NCI-H2107 treated with DMSO at 0.1 percent for 48 hours (cell line): ENCODE data around the gene CPED1.
"Not testable (repeated sequence)": the region's sequence is repeated elsewhere in the genome, so short reads cannot be mapped to it uniquely, and the experiment has no call there.

Experiments
- DNase-seq: peaks from one replicate; lab custom pipeline; 2025; ENCODE audit not compliant: unreplicated experiment; lab: John Stamatoyannopoulos, UW

CPED1 gene

DNA sequence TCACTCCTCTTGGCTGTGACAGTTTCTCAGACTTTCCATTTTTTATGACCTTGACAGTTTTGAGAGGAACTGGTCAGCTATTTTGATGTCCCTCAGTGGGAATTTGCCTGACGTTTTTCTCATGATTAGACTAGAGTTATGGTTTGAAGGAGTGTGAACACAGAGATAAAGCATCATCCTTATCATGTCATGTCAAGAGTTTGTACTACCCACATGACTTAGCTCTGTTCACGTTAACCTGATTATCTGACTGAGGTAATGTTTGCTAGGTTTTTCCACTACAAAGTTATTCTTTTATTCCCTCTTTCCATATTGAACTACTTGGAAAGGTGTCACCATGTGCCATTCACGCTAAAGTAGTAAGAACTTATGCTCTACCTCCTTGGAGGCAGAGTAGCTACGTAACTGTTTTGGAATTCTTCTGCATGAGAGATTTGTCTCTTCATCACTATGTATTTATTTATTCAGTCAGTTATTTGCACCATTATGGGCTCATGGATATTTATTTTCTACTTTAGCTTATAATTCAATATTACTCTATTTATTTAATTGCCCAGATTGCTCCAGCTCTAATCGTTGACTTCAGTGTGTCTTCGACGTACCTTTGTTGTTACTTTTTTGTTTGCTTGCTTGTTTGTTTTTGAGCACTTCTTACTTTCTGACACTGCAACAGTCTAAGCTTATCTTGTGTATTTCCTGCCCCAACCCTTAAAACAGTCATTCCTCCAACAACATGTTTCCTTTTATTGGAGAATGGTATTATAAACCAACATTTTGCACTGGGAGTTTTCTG lies 50.4 kb downstream of the CPED1 start:
- DNase-seq = no peak

DNA sequence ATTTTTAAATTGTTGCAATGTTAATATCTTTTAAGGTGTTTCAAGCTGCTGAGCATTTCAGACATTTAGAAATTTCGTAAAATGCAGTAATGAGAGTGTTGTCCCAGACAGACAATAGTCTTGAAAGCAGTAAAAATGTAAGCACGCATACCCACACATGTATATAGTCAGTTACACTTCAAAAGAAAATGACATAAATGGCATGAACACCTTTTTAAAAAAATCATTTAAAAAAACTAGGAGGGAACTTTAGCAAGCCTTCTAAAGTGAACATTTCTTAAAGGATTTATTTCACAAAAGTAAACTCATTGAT lies 51.0 kb downstream of the CPED1 start:
- no peak for DNase-seq

DNA sequence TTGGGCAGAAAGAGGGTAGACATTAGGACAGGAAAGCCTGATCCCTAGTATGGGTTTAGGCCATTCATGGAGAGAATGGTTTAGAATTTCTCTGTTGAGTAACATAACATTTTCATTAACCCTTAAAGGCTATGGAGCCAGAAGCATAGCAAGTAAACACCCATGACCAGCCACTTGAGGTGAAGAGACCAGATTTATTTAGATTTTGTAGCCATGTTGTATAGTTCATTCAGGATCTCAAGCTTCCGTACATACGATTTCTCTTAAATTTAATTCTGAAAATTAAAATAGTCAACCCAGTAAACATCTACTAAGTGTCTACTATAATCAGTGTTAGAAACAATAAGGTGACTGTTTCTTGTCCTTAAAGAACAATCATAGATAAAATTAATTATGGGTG lies 51.5 kb downstream of the CPED1 start:
- DNase-seq = no peak

DNA sequence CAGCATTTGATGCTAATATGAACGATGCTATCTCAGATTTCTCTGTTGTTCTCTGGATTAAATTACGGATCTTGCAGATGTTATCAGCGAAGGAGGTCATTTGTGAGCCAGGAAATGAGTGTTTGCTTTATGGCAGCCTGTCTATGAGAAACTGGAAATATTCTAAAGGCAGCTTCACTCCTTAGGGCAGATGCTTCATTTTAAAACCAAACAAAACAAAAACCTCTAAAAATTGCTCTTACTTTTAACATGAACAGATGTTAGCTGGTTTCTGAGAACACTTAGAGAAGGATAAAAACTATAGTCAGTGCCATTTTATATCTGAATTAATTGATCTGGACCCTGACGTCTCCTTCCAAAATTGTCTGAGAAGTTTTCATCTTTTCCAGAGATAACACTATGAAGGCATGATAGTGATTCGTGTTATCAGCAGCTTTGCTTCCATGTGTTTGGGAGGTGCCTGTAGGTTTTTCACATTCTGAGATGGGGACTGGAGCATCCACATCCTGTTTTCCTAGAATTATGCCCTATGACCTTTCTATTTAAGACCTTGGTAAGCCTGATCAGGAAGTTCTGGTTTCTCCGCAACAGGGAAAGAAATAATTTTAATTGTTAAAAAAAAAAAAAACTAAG lies 53.1 kb downstream of the CPED1 start:
- no peak for DNase-seq

DNA sequence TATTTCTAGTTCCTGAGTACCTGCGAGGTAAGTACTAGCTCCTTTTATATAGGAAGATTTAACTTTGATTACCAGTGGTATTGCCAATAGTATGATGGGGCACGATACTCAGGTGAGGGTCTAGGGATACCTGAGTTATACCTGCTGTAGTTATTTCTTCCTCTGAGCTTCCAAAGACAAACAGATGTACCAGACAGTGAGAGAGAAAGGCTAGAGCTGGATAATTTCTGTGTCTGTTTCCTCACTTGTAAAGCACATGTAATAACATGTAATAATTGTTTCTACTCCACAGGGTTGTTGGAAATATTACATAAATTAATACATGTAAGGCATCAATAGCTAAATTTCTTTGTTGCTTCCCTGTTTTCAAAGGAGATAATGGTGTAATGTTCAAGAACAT lies 53.7 kb downstream of the CPED1 start:
- DNase-seq = no peak

DNA sequence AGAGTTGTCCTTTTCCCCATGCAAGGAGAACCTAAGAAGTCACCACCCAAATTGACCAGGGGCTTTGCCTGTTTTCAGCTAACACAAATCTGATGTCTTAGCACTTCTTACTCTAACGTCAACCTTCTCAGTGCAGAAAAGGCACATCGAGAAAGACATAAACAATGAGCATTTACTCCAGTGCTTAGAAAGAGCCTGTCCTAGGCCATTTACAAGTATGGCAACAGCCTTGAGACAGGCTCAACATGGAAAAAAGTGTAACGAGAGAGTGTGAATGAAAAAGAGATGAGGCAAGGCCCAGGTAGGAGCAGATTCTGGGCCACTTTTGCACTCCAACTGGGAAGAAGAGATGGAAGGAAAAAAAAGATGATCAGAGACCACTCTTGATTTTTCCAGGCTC lies 54.4 kb downstream of the CPED1 start:
- DNase-seq = no peak

DNA sequence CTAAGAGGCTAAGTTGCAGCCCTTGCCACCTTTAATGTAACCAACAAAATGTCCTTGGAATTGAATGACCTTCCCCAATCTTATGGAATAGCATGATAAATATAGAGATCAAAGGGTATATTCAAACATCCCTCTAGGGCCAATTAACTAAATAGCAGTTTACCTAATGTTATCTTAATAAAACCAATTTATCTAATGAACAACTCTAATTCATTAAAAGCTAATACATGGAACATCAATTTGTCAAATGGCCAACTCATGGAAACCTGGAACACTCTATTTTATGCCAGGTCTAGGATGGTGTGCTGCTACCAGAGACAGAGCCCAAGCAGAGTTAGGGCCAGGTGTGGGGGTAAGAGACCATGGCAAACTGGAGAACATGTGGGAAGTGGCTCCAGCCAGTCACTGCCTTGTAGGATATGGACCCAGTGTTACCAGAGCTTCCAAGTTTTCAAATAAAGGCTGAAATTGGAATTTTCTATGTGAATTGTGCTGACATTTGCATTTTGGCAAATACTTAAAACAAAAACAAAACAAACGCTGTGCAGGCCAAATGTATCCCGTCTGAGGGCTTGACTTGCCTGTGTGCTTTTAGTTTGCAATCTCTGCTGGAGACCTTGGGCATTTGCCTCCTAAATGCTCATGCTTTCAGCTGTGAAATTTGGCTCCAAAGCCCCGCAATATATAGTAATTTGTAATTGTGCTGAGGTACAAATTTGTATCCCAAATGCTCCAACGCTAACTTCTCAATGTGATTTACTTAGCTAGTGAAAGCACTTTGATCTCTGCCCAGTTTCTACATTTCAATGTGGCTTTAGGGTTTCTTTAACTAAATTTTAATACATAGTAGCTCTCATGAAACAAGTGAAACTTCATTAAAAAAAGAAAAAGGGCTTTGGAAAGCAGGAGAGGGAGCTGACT lies 55.1 kb downstream of the CPED1 start:
- DNase-seq = no peak

DNA sequence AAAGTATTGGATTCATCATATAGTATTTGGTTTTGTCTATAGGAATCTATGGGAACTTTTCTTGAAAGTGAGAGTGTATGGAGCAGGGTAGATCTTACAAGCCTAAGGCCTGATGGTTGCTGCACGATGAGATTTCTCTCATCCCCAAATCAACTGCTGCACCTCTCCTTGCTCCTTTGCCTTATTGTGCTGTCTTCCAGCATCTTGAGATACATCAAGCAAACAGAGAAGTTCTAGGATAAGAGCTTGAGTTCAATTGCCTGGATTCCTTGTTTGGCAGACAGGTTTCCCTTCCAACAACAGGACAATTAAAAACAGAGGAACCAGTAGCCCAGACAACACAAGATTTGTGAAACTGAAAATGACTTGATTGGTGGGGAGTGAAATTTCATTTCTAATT lies 56.6 kb downstream of the CPED1 start:
- DNase-seq = no peak

DNA sequence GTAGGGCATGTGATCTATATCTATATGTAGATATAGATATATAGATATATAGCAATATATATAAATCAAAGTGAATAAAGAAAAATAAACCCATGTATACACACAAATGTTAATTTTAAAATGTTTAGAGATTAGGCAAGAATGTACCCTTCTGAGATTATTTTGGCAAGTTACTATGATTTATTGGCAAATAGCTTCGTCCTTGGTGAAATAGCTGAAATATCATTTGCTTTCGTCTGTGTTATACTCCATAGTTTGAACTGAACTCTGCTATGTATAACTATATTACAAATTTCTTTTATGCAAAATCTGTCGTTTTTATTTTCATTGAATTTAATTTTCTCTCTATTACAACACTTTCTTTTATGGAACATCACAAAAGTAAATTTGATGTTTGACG lies 57.5 kb downstream of the CPED1 start:
- DNase-seq = no peak

DNA sequence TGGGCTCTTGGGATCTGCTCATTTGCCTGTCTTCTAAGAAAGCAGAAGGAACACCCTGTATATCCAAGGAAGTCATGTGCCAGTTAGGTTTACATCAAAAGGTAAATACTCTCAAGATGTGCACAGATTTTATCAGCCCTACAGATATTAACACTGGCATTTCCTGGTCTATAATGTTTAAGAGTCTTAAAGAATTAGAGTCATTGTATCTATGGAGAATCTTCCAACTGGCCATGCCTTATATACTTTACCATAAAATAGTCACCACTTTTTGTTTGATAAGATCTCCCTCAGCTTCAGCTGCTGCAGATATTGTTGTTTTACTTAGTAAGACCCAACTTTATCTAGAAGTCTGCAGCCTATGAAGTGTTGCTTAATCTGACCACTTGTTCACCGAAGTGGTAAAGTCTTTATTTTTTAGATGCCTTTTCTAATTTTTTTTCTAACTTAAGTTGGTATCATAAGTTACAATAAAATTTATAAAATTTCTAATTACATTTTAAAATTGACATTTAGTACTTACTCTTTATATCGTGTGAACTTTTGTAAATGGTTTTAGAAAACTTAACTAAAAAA lies 58.5 kb downstream of the CPED1 start:
- DNase-seq = no peak

DNA sequence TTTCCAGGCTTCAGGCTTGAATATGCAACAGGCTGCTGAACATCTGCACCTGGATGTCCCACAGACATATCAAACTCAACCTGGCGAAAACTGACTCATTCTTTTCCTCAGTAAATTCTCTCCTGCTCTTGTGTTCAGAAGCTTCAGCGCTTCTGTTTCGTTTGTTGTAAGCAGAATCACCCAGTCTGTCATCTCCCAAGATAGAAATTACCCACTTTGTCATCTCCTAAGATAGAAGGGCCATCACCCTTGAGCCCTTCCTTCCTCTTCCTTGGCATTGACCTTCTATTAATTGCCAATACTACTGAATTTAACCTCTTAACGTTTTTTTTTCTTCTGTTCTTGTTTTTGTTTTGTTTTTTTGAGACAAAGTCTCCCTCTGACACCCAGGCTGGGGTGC lies 59.7 kb downstream of the CPED1 start:
- DNase-seq = no peak

DNA sequence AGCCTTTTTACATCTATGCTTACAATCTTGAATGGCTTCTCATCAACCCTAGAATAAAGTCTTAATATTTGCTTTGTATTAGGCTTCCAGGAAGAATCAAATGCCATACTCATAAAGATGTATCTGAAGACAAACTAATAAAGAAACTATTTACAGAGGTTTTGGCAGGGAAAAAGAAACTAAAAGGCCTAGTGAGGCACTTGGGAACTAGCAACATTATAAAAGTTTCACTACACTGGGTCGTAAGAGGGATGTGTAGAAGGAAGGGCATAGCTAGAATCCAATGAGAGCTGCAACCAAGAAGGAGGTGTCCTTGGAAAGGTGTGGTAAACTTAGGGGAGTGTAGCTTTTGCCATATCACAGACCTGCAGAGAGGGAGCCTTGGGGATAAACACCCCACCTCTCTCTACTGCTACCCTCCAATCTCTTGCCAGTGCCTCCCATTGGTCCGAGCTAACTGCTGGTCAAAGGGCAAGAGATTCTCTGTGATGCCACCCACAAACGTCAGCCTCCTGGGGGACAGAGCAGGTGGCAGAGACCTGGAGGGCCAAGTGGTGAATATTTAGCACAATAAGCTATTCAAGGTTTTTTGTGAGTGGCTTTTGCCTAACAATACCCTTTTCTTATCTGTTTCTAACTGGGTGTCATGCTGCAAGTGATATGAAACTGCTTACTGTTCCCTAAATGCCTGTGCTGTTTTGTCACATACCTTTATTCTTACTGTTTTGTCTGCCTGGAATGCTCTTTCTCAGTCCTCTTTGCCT lies 60.7 kb downstream of the CPED1 start:
- no peak for DNase-seq

DNA sequence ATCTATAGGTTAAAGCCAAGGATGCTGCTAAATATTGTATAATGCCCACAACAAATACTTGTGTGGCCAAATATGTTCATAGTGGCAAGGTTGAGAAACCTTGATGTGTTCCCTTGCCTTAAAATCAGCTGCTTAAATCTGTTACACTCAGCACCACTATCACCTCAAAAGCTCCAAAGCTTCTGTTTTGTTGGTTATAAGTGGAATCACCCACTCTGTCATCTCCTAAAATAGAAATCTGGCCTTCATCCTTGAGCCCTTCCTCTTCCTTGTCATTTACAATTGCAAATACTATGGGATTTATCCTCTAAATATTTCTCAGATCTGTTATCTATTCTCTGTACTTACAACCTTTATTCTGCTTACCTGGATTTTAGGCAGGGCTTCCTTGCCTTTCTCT lies 61.4 kb downstream of the CPED1 start:
- no peak for DNase-seq

DNA sequence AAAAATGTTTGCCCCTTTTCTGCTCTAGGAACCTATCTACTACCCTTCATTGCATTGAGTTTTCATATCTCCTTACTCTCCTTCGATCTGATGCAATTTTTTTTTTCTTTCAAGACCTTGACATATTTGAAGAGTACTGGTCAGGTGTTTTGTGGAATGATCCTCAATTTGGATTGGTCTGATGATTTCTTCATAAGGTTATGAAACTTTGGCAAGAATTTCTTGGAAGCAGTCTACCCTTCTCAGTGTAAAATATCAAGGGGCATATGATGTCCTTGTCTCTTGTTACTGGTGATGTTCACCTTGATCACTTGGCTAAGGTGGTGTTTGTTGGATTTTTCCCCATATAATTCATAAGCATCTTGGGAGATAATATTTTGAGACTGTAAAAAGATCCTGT lies 64.7 kb downstream of the CPED1 start:
- DNase-seq = no peak

DNA sequence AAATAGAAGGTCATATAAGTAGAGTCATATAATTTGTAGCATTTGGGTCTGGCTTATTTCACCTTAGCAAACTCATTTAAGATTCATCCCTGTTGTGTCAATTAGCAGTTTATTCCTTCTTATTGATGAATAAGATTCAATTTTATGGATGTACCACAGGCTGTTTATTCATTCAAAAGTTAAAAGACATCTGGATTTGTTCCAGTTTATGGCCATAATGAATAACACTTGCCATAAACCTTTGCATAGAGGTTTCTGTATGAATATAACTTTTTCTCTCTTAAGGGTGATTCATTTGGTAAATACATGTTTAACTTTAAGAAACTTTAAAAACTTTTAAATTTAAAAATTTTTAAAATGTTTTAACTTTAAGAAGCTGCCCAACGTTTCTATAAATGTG lies 66.4 kb downstream of the CPED1 start:
- DNase-seq = no peak

DNA sequence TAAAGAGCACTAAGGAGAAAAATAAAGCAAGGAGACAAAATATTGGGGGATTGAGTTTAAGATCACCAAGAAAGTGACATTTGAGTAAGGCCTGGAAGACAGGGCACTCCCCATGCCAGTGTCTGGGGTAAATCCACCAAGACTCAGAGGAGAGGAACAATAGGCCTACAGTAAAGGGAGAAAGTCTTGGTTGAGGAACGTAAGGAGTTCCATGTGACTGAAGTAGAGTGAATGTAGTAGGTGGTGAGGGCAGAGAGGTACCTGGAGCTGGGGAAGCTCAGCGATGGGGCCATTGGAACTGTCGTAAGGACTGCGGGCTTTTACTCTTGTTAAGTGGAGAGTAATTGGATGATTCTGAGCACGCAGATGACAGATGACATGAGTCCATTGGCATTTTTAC lies 69.4 kb downstream of the CPED1 start:
- no peak for DNase-seq

DNA sequence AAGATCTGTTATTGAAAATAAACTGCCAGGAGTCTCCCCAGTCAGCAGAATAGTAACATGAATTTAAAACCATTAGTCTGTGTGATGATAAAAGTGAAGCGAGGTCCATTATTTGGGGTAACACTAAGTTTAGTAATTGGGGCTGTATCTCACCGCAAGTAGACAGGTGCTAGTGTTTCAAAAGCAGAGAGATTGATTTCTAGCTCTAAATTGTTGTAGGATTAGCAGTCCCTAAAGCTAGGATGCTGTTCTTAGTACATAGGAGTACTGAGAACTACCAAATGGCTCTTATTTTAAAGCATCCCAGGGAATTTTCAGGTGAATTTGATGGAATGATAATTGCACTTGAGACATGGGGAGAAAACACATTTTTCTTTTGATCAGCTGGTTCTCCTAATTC lies 70.5 kb downstream of the CPED1 start:
- DNase-seq = no peak

DNA sequence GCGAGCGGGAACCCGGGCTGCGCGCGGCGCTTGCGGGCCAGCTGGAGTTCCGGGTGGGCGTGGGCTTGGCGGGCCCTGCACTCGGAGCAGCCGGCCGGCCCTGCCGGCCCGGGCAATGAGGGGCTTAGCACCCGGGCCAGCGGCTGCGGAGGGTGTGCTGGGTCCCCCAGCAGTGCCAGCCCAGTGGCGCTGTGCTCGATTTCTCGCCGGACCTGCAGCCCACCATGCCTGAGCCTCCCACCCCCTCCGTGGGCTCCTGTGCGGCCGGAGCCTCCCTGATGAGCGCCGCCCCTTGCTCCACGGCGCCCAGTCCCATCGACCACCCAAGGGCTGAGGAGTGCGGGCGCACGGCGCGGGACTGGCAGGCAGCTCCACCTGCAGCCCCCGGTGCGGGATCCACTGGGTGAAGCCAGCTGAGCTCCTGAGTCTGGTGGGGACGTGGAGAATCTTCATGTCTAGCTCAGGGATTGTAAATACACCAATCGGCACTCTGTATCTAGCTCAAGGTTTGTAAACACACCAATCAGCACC lies 71.5 kb downstream of the CPED1 start:
- DNase-seq = not testable (repeated sequence)

DNA sequence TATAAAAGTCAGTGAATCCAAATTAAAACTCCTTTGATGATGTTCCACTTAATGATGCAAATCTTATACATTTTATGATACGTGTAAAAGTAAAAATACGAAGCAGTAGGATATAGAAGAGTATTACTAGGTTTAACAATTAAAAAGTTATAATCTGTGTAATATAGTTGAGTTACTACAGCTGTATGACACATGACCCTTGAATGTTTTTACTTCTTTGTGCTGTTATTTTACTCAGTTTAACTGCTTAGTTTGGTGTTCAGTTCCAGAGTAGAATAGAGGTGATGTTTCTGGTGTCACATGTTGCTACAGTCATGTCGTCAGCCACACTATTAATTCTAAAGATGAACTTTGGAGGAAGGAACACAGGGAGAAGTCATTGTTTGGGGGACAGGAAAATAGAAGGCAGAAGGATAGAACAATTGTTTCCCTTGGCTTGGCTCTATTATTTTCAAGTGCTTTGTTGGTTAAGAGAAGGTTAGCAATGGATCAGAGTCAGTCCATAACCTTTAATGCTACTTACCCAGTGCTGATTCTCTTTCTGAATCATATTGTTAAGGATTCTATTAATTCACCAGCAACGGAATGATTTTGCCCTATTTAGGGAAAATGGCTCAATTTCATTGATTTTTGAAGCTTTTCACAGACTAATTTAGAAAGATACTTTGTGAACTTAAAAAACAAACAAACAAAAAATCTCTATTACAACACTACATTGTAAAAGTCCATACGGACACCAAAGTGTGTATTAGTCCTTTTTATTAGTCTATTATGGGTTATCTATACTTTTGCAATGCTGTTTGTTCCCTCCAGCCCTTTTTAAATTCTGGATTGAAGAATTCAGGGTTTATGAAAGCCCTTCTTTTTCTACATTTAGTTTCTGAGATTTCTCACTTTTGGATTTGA lies 73.4 kb downstream of the CPED1 start:
- no peak for DNase-seq
